ENCODE data around the gene METTL25.

GRCh38 chr12:82461836-82462235 is 103.5 kb downstream of the METTL25 start:
- TF ChIP-seq EZH2 (IDR thresholded peaks at IDR 0.05; ENCODE audit: borderline replicate concordance, insufficient read depth, low read length, poor library complexity, severe bottlenecking) (no peak), CTCF (IDR thresholded peaks at IDR 0.05; ENCODE audit: poor library complexity, severe bottlenecking) (no peak), RAD21 (conservative IDR thresholded peaks at IDR 0.05) (no peak), SMC3 (conservative IDR thresholded peaks at IDR 0.05; ENCODE audit: poor library complexity) (no peak), POLR2AphosphoS5 (IDR thresholded peaks at IDR 0.05) (no peak), EP300 (conservative IDR thresholded peaks at IDR 0.05; ENCODE audit: poor library complexity, severe bottlenecking) (no peak)

All from neural cell (in vitro differentiated cells).